Chondrocyte (in vitro differentiated cells): ENCODE results near the gene FAM167B. TPM values are rescaled to one million over a fixed set of nuclear protein-coding genes. Genes with fewer than 3 reads are reported as not detected.
A peak's percentile ranks its signal among the peaks of the same experiment; 100 is the strongest.

ENCODE experiments used
- DNase-seq: peaks from one replicate; pipeline ENCODE4 v3.0.0; 2021; ENCODE audit warnings: mixed read lengths, low spot score
- H3K27ac Mint-ChIP-seq: one replicate; pipeline ENCODE4 v1.8.0; 2021; ENCODE audit warnings: mild to moderate bottlenecking, moderate library complexity, mixed read lengths; ENCODE audit not compliant: unreplicated experiment
- H3K27me3 Mint-ChIP-seq: 2 replicates; pipeline ENCODE4 v1.8.0; 2021; ENCODE audit warnings: low read depth, mixed read lengths
- H3K36me3 Mint-ChIP-seq: 2 replicates; pipeline ENCODE4 v1.8.0; 2021; ENCODE audit warnings: low read depth, mixed read lengths
- H3K4me1 Mint-ChIP-seq: 2 replicates; pipeline ENCODE4 v1.8.0; 2021; ENCODE audit warnings: low read depth, mild to moderate bottlenecking, mixed read lengths
- H3K4me3 Mint-ChIP-seq: one replicate; pipeline ENCODE4 v1.8.0; 2021; ENCODE audit warnings: mild to moderate bottlenecking, moderate library complexity, mixed read lengths; ENCODE audit not compliant: unreplicated experiment
- H3K9me3 Mint-ChIP-seq: 2 replicates; pipeline ENCODE4 v1.8.0; 2021; ENCODE audit warnings: low read depth, mixed read lengths
- total RNA-seq: library from RNA; stranded (reverse); gene quantifications from 3 replicates; pipeline ENCODE4 v1.2.1, GENCODE V29; 2021
- TF ChIP-seq, protein P1 (sequence below): fragments of 200-600 bp; sonication (generic); IDR thresholded peaks from 2 replicates; pipeline ENCODE4 v1.5.0; 2021; ENCODE audit warnings: antibody characterized with exemption, mild to moderate bottlenecking, moderate library complexity

FAM167B gene
- total RNA-seq, 1 donor from 2014 or later = 2.9 TPM

DNA sequence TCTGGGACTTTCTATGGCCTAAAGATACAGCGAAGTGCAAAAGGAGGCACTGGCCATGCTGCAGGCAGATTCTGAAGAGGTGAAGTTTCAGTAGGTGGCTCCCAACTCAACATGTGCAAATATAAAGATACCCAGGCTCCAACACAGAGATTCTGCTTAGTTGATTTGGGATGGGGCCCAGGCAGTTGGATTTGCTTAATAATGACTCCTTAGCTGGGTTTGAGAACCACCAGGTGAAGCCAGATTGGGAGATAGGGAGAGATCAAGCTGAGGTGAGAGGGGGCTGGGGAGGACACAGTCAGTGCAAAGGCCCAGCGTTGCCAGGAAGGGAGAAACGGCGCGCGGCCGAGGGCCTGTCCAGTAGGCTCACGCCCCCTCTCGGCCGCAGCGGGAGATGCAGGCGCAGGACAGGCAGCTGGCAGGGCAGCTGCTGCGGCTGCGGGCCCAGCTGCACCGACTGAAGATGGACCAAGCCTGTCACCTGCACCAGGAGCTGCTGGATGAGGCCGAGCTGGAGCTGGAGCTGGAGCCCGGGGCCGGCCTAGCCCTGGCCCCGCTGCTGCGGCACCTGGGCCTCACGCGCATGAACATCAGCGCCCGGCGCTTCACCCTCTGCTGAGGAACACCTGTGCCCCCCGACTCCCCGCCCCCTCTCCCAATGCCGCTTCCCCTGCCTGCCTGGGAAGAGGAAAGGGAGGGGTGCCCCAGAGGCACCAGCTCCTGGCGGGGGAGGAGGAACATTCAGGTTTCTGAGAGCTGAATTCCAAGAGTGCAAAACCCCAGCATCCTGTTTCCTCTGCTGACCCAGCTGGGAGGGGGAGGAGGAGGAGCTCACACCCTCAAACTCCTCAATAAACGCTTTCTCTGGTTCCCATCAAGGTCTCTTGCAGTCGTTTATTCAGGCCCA, 1.2 kb downstream of the FAM167B start:
- peaks cover 26% of the 10 kb centered on the region for H3K4me1 Mint-ChIP-seq
- TF ChIP-seq, protein P1, sequence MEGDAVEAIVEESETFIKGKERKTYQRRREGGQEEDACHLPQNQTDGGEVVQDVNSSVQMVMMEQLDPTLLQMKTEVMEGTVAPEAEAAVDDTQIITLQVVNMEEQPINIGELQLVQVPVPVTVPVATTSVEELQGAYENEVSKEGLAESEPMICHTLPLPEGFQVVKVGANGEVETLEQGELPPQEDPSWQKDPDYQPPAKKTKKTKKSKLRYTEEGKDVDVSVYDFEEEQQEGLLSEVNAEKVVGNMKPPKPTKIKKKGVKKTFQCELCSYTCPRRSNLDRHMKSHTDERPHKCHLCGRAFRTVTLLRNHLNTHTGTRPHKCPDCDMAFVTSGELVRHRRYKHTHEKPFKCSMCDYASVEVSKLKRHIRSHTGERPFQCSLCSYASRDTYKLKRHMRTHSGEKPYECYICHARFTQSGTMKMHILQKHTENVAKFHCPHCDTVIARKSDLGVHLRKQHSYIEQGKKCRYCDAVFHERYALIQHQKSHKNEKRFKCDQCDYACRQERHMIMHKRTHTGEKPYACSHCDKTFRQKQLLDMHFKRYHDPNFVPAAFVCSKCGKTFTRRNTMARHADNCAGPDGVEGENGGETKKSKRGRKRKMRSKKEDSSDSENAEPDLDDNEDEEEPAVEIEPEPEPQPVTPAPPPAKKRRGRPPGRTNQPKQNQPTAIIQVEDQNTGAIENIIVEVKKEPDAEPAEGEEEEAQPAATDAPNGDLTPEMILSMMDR = peak; percentile 85
- H3K27me3 Mint-ChIP-seq = no peaks in the 10 kb centered on the region
- no peak overlapping the region for H3K27ac Mint-ChIP-seq
- no peak for DNase-seq
- H3K4me3 Mint-ChIP-seq = no peak overlapping the region
- peaks cover 1% of the 10 kb centered on the region for H3K36me3 Mint-ChIP-seq
- H3K9me3 Mint-ChIP-seq = no peaks in the 10 kb centered on the region

DNA sequence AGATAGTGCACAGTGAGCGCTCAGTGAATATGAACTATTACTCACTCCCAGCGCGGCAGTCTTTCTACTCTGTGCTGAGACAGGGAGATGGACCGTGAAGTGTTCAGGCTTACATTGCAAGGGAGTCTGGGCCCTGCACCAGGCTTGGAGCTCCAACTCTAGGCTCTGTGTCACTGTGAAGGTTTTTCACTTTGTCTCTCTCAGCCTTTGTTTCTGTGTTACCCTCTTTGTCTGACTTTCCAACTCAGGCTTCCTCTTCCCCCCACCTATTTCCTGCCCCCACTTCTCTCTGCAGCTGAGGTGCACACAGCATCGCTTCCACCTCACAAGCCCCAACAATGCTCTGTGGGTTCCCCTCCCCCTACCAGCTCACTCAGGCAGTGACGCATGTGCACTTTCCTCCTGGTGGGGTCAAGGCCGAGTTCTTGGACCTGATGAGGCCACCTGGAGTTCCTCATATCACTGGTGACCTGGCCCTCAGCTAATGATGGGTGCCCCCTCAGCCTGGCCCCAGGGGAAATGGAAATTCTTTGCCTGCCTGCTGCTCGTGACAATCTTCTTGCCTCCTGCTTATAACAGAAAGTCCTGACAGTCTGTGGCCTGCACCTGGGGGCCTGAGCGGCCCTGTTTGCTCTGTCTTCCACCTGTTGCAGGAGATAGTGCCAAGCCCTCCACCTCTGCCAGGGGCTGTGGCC, 3.0 kb downstream of the FAM167B start:
- TF ChIP-seq, protein P1 = no peak
- H3K27ac Mint-ChIP-seq = no peak overlapping the region
- DNase-seq = no peak
- no peaks in the 10 kb centered on the region for H3K9me3 Mint-ChIP-seq
- H3K4me3 Mint-ChIP-seq = no peak overlapping the region
- H3K36me3 Mint-ChIP-seq = peaks cover 1% of the 10 kb centered on the region
- H3K4me1 Mint-ChIP-seq = peaks cover 26% of the 10 kb centered on the region
- H3K27me3 Mint-ChIP-seq = no peaks in the 10 kb centered on the region

DNA sequence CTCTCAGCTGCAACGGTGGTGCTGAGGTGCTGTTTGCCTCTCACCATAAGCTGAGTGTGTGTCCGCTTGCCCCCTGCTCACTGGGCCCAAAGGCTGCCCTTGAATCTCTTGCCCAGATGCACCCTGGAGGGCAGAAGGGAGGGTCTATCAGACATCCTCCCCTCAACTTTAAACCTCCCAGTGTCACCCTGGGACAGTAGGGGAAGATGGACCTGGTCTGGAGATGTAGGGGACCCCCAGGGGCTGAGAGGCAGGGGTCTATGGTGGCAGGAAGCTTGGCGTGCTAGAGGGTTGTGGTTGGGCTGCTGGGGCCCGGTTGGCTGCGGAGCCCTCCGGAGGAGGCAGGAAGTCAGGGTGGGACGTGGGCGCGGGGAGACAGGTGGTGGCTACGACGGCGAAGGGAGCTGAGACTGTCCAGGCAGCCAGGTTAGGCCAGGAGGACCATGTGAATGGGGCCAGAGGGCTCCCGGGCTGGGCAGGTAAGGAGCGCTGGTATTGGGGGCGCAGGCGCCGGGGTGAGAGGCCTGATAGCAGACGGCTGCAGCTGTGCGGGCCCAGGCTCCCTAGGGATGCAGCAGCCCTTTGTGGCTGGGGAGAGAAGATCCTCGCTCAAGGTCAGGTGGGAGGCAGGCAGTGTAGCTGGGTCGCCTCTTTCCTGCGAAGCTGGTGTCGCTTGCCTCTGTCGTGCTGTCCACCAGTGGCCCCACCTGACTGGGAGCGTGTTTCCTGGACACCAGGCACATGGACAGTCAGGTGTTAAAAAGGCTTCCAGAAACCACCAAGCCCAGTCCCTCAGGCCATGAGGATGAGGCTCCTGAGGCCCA, 4.1 kb downstream of the FAM167B start, which contains the start of gene LCK:
Gene LCK (plus strand): TSS at position 373 of the 824 bp plus-strand sequence. CDS start 23,065 bp downstream, outside the sequence.
- Mint-ChIP-seq H3K4me1 (peaks cover 23% of the 10 kb centered on the region), H3K27ac (no peak within 1 kb of the TSS)

DNA sequence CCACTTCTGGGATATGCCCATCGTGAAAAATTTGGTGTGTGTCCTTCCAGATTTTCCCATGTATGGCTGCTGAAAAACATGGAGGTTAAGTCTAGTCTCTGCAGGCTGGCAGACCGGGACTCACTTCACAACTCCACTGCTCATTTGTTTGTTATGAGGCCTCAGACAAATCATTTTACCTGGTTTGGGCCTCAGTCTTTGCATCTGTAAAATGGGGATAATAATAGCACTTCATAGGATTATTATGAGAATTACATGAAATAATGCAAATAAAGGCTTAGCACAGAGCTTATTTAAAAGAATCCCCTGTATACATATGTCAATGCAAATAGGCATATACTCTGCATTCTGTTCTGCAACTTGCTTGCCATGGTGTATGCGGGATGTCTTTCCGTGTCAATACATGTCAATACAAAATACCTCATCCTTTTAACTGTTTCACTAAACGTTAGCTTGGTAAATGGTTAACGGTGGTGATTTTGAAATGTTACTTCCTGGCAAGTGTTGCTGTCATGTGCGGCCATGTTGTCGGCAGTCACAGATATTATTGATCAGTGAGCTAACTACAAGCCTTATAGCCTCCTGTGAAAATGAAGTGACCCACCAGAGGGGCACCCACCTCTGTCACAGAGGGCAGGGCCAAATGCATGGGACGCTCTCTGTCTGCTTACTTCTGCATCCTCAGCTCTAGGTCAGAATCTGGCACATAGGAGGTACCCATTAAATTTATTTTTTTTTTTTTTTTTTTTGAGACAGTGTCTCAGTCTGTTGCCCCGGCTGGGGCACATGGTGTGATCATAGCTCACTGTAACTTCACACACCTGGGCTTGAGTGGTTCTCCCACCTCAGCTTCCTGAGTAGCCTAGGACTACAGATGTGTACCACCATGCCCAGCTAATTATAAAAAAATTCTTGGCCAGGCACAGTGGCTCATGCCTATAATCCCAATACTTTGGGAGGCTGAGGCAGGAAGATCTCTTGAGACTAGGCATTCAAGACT, 8.3 kb downstream of the FAM167B start:
- Mint-ChIP-seq H3K36me3 (peaks cover 1% of the 10 kb centered on the region), H3K4me3 (no peak overlapping the region), H3K4me1 (no peaks in the 10 kb centered on the region), H3K9me3 (no peaks in the 10 kb centered on the region), H3K27me3 (no peaks in the 10 kb centered on the region), H3K27ac (no peak overlapping the region)
- no peak for DNase-seq
- TF ChIP-seq, protein P1 = no peak

More for the DNA sequence above, 4.1 kb downstream of the FAM167B start, which contains the start of gene LCK:
- Mint-ChIP-seq H3K9me3 (no peaks in the 10 kb centered on the region), H3K4me3 (no peak within 1 kb of the TSS), H3K27me3 (no peaks in the 10 kb centered on the region), H3K36me3 (peaks cover 1% of the 10 kb centered on the region)
- TF ChIP-seq, protein P1 = no peak
- no peak for DNase-seq
